HG03521 (cell line): ENCODE results near the gene CTBP2.
"Not testable (repeated sequence)": the region's sequence is repeated elsewhere in the genome, so short reads cannot be mapped to it uniquely, and the experiment has no call there.

Source experiments
- ATAC-seq: cut with Tn5 transposase; IDR thresholded peaks from one replicate; pipeline ENCODE4 v1.9.1; 2021; ENCODE audit warnings: mild to moderate bottlenecking, moderate library complexity; ENCODE audit not compliant: unreplicated experiment

Gene CTBP2

DNA sequence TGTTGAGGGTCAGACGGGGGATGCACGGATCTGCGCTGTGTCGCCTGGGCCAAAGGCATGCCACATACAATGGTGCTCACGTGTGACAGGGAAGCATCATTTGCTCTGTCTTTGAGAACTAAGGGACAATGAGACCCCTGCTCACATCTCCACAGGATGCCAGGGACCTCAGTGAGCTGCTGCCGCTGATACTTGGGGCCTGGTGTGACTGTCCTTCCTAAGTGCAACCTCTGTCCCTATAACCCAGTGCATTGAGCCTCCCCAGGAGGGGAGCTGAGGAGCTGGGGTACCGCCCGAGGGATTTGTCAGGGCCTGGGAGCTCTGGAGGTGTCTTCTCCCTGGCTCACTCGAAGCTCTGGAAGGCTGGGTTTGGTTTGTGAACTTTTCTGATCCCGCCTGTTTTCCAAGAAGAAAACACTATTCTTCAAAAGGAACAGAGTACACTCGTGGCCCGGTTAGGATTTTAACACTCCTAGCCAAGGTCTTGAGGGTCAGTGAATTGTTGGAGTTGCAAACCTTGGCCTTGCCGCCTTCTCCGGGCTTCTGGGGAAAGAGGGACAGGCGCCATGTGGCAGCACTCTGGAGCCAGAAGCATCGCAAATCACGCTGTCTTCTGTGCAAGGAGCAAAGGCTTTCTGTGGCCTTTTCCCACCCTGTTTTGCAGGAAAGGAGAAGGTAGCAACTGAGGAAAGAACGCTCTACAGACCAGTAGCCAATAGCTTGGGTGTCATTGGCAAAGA is 26.2 kb upstream of the CTBP2 start:
- ATAC-seq: no peak

DNA sequence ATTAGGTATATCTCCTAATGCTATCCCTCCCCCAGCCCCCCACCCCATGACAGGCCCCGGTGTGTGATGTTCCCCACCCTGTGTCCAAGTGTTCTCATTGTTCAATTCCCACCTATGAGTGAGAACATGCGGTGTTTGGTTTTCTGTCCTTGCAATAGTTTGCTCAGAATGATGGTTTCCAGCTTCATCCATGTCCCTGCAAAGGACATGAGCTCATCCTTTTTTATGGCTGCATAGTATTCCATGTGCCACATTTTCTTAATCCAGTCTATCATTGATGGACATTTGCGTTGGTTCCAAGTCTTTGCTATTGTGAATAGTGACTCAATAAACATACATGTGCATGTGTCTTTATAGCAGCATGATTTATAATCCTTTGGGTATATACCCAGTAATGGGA is 18.7 kb upstream of the CTBP2 start:
- not testable (repeated sequence) for ATAC-seq

DNA sequence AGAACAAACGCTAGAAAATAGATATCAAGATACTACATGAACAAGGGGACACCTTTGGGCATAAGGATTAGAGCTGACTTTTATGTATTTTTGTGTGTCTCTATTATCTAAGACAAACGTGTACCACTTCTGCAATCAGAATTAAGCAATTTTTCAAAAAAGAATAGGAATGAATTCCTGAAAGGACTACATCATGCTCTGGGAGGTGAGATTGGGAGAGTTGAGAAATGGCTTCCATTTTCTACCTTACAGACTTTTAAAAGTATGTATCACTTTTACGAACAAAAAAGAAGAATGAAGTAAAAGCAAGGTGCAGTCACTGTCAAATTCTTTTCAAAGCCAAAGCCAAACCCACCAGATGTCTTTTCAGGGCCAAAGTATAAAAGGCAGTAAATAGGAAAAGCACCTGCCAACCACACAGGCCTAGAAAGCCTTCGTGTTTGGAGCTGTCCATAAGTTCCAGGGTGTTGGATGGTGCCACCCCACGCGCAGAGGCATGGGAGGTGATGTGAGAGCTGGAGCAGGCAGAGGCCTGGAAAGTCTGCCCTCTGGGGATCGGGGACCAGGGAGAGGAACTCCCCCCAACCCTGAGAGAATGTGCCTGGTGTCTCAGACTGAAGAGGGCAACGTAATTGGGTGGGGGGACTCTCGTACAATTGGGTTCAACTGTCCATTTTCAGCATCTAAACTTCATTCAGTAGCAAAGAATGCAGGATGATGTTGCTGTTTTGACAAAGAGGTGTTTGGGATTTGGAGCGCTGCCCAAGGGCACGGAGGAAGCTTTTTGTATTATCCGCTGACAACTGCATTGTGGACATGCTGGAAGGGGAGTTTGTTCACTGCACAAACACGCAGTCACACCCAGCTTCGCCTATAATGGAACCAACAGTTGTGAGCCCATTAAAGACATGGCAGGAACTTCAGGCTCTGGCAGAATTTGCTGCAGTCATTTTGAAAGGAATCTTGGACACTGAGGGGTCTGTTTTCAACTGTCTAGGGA is 17.6 kb upstream of the CTBP2 start:
- no peak for ATAC-seq

DNA sequence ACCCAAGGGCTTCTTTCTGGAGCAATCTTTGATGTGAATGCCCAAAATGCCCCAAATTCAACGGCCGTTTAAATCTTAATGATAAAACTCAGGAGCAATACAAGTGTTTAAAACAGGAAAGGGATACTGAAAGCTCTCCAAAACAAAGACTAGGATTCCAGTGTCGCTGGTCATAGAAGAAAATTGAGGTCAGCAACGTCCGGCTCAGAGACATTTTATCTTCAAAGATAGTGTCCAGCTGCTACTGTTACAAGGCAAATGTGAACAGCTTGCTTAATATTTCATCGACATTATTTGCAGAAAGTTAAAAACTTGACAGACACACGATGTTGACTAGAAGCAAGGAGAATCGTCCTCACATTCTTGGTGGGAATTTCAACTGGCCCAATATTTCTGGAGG is 15.4 kb upstream of the CTBP2 start:
- ATAC-seq: no peak

DNA sequence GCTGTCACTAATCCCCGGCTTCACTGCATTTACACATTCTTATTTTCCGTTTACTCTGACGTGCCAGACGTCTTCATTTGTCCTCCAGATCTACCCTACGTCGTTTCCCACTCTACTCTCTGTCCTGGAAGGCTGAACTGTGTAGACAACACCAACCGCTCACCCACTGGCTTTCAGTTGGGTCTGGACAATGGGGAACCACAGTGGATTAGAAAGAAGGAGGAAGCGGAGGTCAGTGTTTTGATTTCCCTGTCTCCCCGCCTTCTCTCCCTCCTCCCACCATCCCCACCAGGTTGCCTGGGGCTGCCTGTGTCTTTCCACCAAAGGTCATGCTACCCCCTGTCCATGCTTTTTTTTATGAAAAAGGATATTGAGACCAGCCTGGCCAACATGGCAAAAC is 14.0 kb upstream of the CTBP2 start:
- no peak for ATAC-seq

DNA sequence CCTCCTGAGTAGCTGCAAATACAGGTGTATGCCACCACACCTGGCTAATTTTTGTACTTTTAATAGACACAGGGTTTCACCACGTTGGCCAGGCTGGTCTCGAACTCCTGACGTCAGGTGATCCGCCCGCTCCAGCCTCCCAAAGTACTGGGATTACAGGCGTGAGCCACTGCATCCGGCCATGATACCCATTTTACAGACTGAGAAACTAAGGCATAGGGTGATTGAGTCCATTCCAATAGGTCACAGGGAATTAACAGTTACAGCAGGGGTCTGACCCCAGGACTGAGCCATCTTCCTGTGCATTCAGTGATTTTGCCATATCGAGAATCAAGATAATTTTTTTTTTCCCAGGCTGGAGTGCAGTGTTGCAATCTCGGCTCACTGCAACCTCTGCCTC is 12.3 kb upstream of the CTBP2 start:
- ATAC-seq: no peak

DNA sequence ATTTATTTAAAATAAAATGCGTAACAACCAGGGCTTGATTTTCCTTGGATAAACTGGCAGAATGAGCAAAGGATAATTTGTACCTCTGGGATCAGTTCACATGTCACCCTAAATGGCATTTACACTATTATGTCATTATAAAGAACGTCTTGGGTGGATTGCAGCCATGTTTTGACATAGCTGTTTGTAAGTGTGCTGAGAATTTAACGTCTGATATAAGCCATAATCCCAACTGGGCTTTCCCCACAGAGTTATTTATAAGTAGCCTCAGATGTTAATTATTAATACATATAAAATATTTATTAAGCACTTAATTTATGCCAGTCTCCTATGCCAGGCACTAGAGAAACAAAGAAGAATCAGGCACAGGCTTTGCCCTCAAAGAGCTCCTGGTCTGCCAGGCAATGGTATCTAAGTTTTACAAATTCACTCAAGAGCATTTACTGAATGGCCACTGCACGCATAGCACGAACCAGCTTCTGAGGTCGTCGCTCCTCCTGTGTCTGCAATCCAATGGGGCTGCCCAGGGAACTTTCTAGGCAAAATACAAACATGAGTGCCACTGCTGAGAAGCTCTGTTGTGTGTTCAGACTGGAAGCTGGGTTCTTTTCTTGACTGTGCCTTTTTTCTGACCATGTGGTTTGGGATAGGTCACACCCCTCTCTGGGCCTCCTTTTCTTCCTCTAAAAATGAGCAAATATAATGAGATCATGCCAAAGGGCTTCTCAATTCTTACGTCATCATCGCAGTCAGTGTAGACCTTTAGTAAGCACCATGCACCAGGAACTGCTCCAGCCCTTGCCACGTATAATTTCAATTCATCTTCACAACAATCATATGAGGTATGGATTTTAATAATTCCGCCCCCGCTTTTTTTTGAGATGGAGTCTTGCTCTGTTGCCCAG is 11.3 kb upstream of the CTBP2 start:
- no peak for ATAC-seq

DNA sequence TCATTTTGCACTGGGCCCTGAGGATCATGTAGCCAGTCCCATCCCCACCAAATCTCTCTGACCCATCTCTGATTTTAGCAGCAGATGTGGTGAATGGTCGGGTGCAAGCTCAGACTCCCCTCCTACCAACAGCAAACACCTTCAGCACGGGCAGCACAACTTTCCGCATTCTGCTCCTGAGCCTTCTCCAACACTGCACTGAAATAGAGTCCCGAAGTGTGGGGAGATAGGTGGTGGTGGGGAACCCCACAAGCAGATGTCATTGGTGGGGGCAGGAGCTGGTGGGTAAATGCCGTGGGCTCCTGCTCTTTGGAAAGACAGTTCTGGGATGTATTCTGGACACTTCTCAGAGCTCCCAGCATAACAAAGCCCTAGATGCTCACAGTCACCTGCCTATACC is 9.6 kb upstream of the CTBP2 start:
- no peak for ATAC-seq

DNA sequence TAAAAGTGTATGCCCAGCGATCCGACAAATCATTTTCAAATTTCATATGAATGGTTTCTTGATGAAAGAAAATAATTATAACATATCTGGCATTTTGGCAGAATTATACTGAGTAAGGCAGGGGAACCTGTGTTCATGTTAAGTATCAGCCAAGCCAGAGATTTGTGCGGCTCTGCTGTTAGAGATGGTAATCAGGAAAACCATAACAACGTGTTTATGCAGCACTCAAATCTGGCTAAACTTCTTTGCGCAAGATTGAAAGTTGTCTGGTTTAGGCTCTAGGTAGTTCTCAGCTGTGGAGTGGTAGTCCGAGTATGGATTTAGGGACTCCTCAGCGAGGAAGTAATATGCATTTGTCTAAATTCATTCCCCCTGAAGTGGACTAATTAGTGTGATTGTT is 8.9 kb upstream of the CTBP2 start:
- no peak for ATAC-seq

DNA sequence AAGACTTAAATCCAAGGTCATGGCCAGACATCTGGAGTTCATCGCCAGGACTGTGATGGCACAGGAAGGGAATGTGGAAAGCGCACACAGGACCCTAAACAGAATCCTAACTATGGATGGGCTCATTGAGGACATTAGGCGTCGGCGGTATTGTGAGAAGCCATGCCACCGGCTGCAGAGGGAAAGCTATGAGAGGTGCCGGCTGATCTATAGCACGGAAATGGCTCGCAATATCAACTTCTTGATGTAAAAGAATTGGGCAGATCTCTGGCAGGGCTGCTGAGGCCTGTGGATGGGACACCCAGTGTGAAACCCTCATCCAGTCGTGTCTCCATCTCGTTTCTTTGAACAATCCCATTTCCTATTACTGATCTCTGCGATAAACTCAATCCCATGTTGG is 6.3 kb upstream of the CTBP2 start:
- no peak for ATAC-seq

DNA sequence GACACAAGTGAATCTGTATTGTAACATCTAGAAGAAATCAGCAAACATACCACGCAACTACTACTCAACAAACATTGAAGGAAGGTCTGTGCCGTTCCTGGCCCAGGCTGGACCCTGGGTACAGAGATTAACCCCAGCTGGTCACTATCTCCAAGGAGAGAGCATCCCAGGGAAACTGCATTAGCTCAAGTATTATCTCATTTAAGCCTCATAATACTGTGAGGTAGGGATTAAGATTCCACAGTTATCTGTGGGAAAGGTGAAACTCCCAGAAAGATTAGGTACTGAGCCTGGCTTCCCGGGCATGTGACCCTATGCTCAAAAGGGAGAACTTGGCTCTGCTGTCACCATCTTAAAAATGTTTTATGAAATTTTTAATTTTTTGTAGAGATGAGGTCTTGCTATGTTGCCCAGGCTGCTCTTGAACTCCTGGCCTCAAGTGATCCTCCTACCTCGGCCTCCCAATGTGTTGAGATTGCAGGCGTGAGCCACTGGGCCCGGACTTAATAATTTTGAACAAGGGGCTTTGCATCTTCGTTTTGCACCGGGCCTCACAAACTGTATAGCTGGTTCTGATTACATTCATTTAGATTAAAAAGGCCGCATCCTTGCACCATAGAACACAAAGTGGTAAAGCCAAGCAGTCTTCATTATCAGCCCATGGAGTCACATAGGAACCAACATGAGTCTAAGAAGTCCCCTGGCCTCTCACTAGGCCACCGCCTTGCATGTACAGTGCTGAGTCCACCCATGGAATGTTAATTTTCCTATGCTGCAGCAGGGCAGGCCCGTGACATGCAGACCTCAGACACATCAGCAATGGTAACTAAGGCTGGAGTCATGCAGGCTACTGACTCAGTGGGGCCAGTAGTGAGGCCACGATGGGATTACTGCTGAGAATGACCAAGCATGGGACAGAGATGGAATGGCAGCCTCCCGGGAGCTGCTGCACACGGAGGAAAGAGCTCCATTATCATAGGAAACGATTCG is 5.5 kb upstream of the CTBP2 start:
- no peak for ATAC-seq

DNA sequence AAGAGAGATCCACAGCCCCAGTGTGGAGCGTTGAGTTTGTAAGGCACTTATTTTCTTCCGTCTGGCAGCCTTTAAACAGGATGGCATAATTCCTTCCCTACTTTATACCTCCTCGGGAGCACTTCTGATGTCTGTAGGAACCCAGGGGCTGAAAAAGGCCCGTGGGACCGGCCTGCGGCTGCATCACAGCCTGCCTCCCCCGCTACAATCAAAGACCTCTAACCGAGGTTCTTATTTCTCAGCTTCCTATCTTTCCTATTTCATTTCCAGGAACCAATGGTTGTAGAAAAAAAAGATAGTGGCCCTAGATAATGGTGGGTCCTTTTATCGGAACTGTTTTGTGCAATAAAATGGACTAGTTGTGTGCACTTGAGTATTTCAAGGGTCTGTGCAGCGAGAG is 4.1 kb upstream of the CTBP2 start:
- ATAC-seq: no peak

DNA sequence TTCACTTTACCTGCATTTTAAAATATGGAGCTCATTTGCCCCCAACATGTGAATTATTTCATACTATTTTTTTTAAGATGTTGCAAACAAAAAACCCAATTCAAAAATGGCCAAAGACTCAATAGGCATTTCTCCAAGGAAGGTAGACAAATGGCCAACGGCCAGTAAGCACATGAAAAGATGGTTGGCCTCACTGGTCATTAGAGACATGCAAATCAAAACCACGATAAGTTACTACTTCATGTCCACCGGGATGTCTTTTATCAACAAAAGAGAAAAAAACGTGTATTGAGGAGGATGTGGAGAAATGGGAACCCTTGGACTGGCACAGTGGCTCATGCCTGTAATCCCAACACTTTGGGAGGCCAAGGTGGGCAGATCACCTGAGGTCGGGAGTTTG is 3.4 kb upstream of the CTBP2 start:
- no peak for ATAC-seq

DNA sequence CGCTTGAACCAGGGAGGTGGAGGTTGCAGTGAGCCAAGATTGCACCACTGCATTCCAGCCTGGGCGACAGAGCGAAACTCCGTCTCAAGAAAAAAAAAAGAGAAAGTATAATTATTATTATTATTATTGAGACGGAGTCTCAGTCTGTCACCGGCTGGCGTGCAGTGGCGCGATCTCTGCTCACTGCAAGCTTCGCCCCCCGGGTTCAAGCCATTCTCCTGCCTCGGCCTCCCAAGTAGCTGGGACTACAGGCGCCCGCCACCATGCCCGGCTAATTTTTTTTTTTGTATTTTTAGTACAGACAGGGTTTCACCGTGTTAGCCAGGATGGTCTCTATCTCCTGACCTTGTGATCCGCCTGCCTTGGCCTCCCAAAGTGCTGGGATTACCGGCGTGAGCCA is 2.9 kb upstream of the CTBP2 start:
- not testable (repeated sequence) for ATAC-seq

DNA sequence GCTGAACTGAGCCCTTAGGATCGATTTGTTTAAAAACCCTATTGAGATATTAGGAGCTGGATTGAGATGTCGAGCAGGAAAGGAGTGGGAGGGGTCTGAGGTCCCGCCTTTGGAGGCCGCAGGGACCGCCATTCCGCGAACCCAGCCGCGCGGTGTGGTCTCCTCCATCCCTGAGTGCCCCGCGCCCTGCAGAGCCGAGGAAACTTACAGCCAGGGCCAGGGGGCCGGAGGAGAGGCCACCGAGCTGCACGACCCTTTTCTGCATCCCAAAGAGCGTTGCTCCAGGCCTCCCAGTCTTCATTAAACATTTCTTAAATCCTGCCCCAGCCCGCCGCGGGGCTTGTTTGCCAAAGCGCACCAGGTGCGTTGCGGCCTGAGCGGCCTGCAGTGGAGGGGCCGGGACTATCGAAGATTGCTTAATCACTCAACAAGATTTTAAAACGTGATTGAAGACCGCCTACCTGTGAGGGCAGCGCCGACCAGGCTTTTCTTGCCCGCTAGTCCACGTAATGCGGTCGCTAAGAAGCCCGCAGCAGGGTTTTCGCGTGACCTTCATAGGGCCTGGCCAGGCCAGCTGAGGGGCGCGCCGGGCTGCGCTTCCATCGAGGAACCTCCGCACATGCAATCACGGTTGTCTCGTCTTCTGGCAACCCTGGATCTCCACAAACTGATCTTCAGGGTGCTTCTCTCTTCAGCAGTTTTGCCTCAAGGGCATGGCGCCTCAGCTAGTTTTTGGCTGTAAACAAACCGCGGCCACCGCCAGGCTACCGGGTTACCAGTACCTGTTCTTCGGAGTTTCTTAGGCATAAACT is 2.0 kb upstream of the CTBP2 start:
- no peak for ATAC-seq

DNA sequence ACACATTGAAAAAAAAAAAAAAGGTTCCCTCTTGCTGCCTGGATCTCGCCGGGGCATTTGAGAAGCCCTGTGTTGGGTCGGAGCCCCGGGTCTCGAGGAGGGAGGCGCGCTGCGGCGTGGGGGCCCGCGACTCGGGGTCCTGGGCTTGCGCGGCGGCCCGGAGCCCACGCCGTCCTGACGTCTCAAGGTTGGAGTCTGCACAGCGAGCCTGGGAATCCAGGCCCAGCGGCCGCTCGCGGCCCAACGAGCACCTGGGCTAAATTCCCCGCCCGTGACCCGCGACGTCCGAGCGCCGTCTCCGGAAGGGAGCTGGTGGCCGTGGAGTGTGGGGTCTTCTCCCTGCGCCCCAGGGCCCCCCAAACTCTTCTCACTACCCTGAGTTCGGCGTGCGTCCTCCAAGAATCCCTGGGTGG is 1.4 kb upstream of the CTBP2 start:
- no peak for ATAC-seq

DNA sequence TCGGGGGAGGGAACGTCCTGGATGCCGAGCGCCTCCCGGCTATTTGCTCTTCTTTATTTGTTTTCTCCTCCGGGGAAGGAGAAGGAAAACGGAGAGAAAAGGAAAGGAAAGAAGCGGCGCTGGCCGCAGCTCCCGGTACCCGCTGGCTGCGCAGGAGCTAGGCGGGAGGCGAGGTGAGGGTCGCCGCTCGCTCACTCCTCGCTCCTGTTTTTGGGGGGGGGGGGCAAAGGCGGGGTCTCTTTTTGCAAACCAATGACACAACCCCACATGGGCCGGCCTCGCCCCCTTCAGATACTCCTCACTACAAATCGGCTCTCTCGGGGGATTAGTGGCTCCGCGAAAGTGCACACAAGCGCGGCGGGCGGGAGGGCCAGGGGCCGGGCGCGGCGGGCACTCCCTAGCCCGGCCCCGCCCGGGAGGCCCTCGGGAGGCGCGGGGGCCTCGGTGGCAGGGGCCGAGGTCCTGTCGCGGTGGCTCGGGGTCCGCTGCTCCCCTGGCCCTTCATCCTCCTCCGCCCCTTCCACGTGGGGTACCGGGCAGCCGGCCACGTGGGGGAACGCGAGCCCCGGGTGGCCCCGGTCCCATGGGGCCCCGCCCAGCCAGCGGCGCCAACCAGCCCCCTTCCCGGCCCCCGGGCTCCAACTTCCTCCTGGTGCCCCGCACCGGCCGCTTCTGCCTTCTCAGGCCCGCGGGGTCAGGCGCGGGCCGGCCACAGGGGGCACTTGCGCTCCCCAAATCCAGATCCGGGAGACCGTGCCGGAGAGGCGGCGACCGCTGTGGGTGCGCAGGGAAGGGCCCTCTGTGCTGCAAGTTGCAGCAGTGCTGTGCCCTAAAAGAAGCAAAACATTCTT is 718 bp upstream of the CTBP2 start:
- ATAC-seq: no peak

DNA sequence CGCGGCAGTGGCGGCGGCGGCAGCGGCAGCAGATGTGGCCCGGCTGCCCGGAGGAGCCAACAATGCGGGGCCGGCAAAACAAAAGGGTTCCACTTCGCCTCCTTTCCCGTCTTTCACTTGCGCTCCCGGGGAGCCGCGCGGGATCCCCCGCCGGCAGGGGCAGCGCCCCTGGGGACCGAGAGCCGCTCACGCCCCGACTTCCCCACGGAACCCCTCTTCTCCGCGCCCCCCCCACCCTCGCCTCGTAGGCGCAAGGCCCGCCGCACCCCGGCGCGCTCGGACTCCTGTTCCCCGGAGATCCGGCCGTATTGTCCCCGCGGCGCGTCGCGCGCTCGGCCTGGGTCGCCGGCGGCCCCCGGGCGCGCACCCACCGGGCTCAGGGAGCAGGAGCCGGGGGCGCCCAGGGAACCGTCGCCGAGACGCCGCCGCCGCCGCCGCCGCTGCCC is 854 bp downstream of the CTBP2 start:
- no peak for ATAC-seq
